Nephron progenitor cell (in vitro differentiated cells): ENCODE results near the gene PLXND1.

ENCODE experiments used
- DNase-seq: peaks from one replicate; pipeline ENCODE4 v3.0.0; 2021
- H3K27ac Mint-ChIP-seq: 2 replicates; pipeline ENCODE4 v1.8.0; 2021; ENCODE audit warnings: mild to moderate bottlenecking, moderate library complexity, mixed read lengths
- H3K27me3 Mint-ChIP-seq: 2 replicates; pipeline ENCODE4 v1.8.0; 2021; ENCODE audit warnings: mild to moderate bottlenecking, low read depth, mixed read lengths; ENCODE audit not compliant: poor library complexity
- H3K36me3 Mint-ChIP-seq: 2 replicates; pipeline ENCODE4 v1.8.0; 2021; ENCODE audit warnings: low read depth, mixed read lengths
- H3K4me1 Mint-ChIP-seq: 2 replicates; pipeline ENCODE4 v1.8.0; 2021; ENCODE audit warnings: mixed read lengths
- H3K4me3 Mint-ChIP-seq: 2 replicates; pipeline ENCODE4 v1.8.0; 2021; ENCODE audit warnings: mild to moderate bottlenecking, moderate library complexity, mixed read lengths
- H3K9me3 Mint-ChIP-seq: 2 replicates; pipeline ENCODE4 v1.8.0; 2021; ENCODE audit warnings: mild to moderate bottlenecking, moderate library complexity, mixed read lengths
- CTCF ChIP-seq: fragments of 200-600 bp; sonication (generic); IDR thresholded peaks from 2 replicates; pipeline ENCODE4 v1.5.0; 2021; ENCODE audit warnings: antibody characterized with exemption

The PLXND1 gene

GRCh38 chr3:129565902-129566301 is 40.6 kb downstream of the PLXND1 start:
- Mint-ChIP-seq H3K9me3 (no peaks in the 10 kb centered on the region), H3K36me3 (peaks cover 4% of the 10 kb centered on the region), H3K4me3 (no peak overlapping the region), H3K4me1 (peaks cover 13% of the 10 kb centered on the region), H3K27ac (no peak overlapping the region), H3K27me3 (no peaks in the 10 kb centered on the region)
- DNase-seq: no peak
- TF ChIP-seq CTCF: no peak

GRCh38 chr3:129564981-129565644 is 41.4 kb downstream of the PLXND1 start:
- Mint-ChIP-seq H3K27ac (peak overlapping the region; percentile 71), H3K4me1 (peaks cover 19% of the 10 kb centered on the region), H3K36me3 (peaks cover 4% of the 10 kb centered on the region), H3K4me3 (no peak overlapping the region), H3K9me3 (no peaks in the 10 kb centered on the region), H3K27me3 (no peaks in the 10 kb centered on the region)
- no peak for TF ChIP-seq CTCF
- no peak for DNase-seq

- H3K9me3 Mint-ChIP-seq: no peaks in the 10 kb centered on the region
- H3K27me3 Mint-ChIP-seq: no peaks in the 10 kb centered on the region
- no peak for DNase-seq
- no peaks in the 10 kb centered on the region for H3K36me3 Mint-ChIP-seq
- no peak for TF ChIP-seq CTCF
- H3K4me1 Mint-ChIP-seq: peaks cover 25% of the 10 kb centered on the region
- no peak overlapping the region for H3K4me3 Mint-ChIP-seq
- H3K27ac Mint-ChIP-seq: no peak overlapping the region
Observed at GRCh38 chr3:129563850-129564535, 42.5 kb downstream of the PLXND1 start.

GRCh38 chr3:129563332-129563731 is 43.1 kb downstream of the PLXND1 start:
- no peak overlapping the region for H3K27ac Mint-ChIP-seq
- no peak for DNase-seq
- no peak overlapping the region for H3K4me3 Mint-ChIP-seq
- H3K36me3 Mint-ChIP-seq: no peaks in the 10 kb centered on the region
- no peaks in the 10 kb centered on the region for H3K27me3 Mint-ChIP-seq
- TF ChIP-seq CTCF: no peak
- H3K4me1 Mint-ChIP-seq: peaks cover 32% of the 10 kb centered on the region
- H3K9me3 Mint-ChIP-seq: no peaks in the 10 kb centered on the region

GRCh38 chr3:129562803-129563202 is 43.7 kb downstream of the PLXND1 start:
- H3K4me1 Mint-ChIP-seq: peaks cover 33% of the 10 kb centered on the region

More at GRCh38 chr3:129562803-129563202, 43.7 kb downstream of the PLXND1 start:
- no peak for TF ChIP-seq CTCF
- H3K36me3 Mint-ChIP-seq: no peaks in the 10 kb centered on the region
- H3K9me3 Mint-ChIP-seq: no peaks in the 10 kb centered on the region
- no peak for DNase-seq
- no peak overlapping the region for H3K4me3 Mint-ChIP-seq
- H3K27me3 Mint-ChIP-seq: no peaks in the 10 kb centered on the region
- no peak overlapping the region for H3K27ac Mint-ChIP-seq
